AG09319 (cell line): Measurements from ENCODE around the gene C2.

Source experiments
- DNase-seq: peaks from one replicate; pipeline ENCODE4 v3.0.0-alpha.2; 2010; ENCODE audit warnings: low read depth; ENCODE audit errors: extremely low read depth
- CTCF ChIP-seq: IDR thresholded peaks from 2 replicates; pipeline ENCODE4 v1.5.1; 2011; ENCODE audit warnings: low read depth, mild to moderate bottlenecking, inconsistent platforms, low read length, moderate library complexity

Gene C2

GRCh38 chr6:31945507-31946369, 18.2 kb downstream of the C2 start, which contains the start of gene CFB:
Gene CFB (plus strand): TSS chr6:31946095. CDS start chr6:31946222, 127 bp downstream.
- TF ChIP-seq CTCF, result no peak
- DNase-seq, result peak; percentile 68

DNA sequence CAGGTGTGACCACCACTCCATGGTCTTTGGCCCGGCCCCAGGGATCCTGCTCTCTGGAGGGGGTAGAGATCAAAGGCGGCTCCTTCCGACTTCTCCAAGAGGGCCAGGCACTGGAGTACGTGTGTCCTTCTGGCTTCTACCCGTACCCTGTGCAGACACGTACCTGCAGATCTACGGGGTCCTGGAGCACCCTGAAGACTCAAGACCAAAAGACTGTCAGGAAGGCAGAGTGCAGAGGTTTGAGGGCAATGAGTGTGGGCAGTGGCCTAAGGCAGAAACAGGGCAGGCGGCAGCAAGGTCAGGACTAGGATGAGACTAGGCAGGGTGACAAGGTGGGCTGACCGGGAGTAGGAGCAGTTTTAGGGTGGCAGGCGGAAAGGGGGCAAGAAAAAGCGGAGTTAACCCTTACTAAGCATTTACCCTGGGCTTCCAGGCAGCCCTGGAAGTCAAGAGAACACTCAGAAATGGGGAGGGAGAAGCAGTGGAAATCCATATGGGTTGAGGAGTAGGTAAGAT, 18.9 kb downstream of the C2 start:
- DNase-seq, result no peak
- no peak for TF ChIP-seq CTCF

DNA sequence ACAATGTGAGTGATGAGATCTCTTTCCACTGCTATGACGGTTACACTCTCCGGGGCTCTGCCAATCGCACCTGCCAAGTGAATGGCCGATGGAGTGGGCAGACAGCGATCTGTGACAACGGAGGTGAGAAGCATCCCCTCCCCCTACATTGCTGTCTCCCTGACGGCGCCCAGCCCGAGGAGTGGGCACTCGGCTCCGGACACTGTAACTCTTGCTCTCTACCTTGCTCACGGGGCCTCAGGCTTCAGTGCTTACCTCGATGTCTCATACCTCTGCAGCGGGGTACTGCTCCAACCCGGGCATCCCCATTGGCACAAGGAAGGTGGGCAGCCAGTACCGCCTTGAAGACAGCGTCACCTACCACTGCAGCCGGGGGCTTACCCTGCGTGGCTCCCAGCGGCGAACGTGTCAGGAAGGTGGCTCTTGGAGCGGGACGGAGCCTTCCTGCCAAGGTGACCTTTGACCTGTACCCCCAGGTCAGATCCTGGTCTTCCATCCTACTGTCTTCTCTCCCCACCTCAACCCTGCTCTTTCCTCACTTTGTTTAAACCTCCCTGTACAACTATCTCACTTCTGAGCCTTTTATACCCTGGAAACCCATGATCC, 19.7 kb downstream of the C2 start:
- TF ChIP-seq CTCF, result no peak
- DNase-seq, result no peak

DNA sequence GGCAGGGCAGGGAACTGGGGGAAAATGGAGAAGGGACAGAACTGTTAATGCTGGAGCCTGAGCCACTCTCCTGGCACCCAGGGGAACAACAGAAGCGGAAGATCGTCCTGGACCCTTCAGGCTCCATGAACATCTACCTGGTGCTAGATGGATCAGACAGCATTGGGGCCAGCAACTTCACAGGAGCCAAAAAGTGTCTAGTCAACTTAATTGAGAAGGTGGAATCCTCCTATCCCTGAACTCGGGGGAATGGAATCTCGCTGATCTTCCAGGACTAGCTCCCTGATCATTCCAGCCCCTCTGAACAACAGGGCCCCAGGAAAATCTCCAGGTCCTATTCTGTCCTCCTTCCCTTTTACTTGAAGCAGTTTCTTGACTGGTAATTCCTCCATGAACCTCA, 20.3 kb downstream of the C2 start:
- no peak for TF ChIP-seq CTCF

GRCh38 chr6:31948306-31948705, 20.8 kb downstream of the C2 start:
- no peak for TF ChIP-seq CTCF
- DNase-seq, result no peak

More for the DNA sequence above, 20.3 kb downstream of the C2 start:
- no peak for DNase-seq

DNA sequence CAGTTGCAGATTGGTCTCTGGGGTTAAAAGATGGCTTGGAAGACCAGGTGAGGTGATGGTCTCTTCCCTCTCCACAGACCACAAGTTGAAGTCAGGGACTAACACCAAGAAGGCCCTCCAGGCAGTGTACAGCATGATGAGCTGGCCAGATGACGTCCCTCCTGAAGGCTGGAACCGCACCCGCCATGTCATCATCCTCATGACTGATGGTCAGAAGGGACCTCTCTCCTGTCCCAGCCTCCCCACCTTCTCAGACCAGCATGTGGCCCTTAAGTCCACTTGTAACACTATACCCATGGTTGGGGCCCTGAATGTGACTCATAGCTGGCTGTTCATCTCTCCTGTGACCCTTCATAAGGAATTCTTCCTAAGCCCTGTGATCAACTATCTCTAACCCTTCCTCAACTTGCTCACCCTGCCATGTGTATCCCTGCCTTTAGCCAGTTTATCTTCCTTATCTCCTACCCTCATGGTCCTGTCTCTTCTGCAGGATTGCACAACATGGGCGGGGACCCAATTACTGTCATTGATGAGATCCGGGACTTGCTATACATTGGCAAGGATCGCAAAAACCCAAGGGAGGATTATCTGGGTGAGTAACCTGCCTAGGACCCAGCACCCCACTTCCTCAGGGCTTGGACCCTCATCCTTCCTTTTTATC, 21.4 kb downstream of the C2 start:
- no peak for TF ChIP-seq CTCF
- DNase-seq, result no peak
